Peyer's patch (tissue), 4 donors: Measurements from ENCODE around the gene GFAP.

Source experiments
- CTCF ChIP-seq, 6 experiments: fragments of 450-650 bp in 4 of 6; fragments of 200-600 bp in 2 of 6; sonication (generic) in 1 of 6; IDR thresholded peaks; one replicate each; pipeline ENCODE4 v1.5.1; 2017 to 2019; ENCODE audit warnings: antibody characterized with exemption in 6 of 6, mild to moderate bottlenecking in 3 of 6, moderate library complexity in 1 of 6
- POLR2A ChIP-seq, 2 donors: fragments of 450-650 bp; IDR thresholded peaks; one replicate each; pipeline ENCODE4 v1.5.1; 2017; ENCODE audit warnings: antibody characterized with exemption in 2 of 2, mild to moderate bottlenecking in 2 of 2, moderate library complexity in 2 of 2

GRCh38 chr17:44880062-44880461 is 35.2 kb downstream of the GFAP start:
- TF ChIP-seq CTCF (IDR thresholded peaks at IDR 0.05) (no peak), POLR2A (IDR thresholded peaks at IDR 0.05) (no peak)
